Esophagus (tissue), 2 donors: ENCODE measurements around the gene TRMT5. TPM values are rescaled to one million over a fixed set of nuclear protein-coding genes. Genes with fewer than 3 reads are reported as not detected.

ENCODE experiments used
- H3K27ac ChIP-seq, 2 donors: one replicate each; pipeline ENCODE4 v1.5.1; 2013; ENCODE audit warnings: low read depth in 2 of 2, mild to moderate bottlenecking in 2 of 2, inconsistent platforms in 1 of 2, low read length in 1 of 2, moderate library complexity in 1 of 2
- H3K27me3 ChIP-seq, 2 donors: one replicate each; pipeline ENCODE4 v1.6.1; 2013; ENCODE audit warnings: low read length in 2 of 2, control low read depth in 1 of 2, mild to moderate bottlenecking in 1 of 2; ENCODE audit not compliant: insufficient read depth in 2 of 2, control insufficient read depth in 1 of 2
- H3K36me3 ChIP-seq, 2 donors: one replicate each; pipeline ENCODE4 v1.6.1; 2013; ENCODE audit warnings: low read length in 1 of 2; ENCODE audit not compliant: control insufficient read depth in 2 of 2, insufficient read depth in 2 of 2
- H3K4me1 ChIP-seq, 2 donors: one replicate each; pipeline ENCODE4 v1.6.1; 2013; ENCODE audit warnings: low read length in 1 of 2; ENCODE audit not compliant: control insufficient read depth in 2 of 2, insufficient read depth in 2 of 2
- H3K4me3 ChIP-seq, 2 donors: one replicate each; pipeline ENCODE4 v1.5.1; 2013; ENCODE audit warnings: low read length in 2 of 2, mild to moderate bottlenecking in 2 of 2, low read depth in 1 of 2, moderate library complexity in 1 of 2
- H3K9me3 ChIP-seq, 2 donors: one replicate each; pipeline ENCODE4 v1.6.1; 2013; ENCODE audit warnings: mild to moderate bottlenecking in 2 of 2, low read depth in 1 of 2, low read length in 1 of 2, moderate library complexity in 1 of 2; ENCODE audit not compliant: control insufficient read depth in 2 of 2, insufficient read depth in 1 of 2
- WGBS, 2 donors: extraction: QIAGEN DNeasy Blood & Tissue Kit; methylation state at CpG; one replicate each; pipeline ENCODE4 v1.1.7; 2013; 5-methylcytosine and 5-hydroxymethylcytosine counted together
- polyA plus RNA-seq, 2 donors: library from polyadenylated mRNA; stranded (reverse); fragments of 200-250 nt; gene quantifications; one replicate each; pipeline ENCODE4 v1.2.3, GENCODE V29; 2013
- donor health status: healthy with polysubstance abuse.
- donor health status: Bipolar disorder and iron deficiency.

TRMT5 gene
- polyA plus RNA-seq, 2 donors: 2.6 to 5.0 TPM

- 93 to 94% methylated on average over 1 of the region's 1 CpG for WGBS, 2 donors
- H3K4me1 ChIP-seq: no peaks in the 10 kb centered on the region
- H3K36me3 ChIP-seq: peaks cover 0 to 2% of the 10 kb centered on the region in 2 donors
- no peaks in the 10 kb centered on the region for H3K27me3 ChIP-seq
- no peak overlapping the region for H3K27ac ChIP-seq
- no peaks in the 10 kb centered on the region for H3K9me3 ChIP-seq
- H3K4me3 ChIP-seq: no peak overlapping the region
Observed at GRCh38 chr14:60968099-60968498, 12.8 kb downstream of the TRMT5 start.

- H3K36me3 ChIP-seq: no peaks in the 10 kb centered on the region
- no peak overlapping the region for H3K4me3 ChIP-seq
- H3K27me3 ChIP-seq: no peaks in the 10 kb centered on the region
- H3K9me3 ChIP-seq: no peaks in the 10 kb centered on the region
- no peak overlapping the region for H3K27ac ChIP-seq
- no peaks in the 10 kb centered on the region for H3K4me1 ChIP-seq
Observed at GRCh38 chr14:60965402-60965801, 15.5 kb downstream of the TRMT5 start.

- Histone ChIP-seq H3K27me3 (no peaks in the 10 kb centered on the region), H3K9me3 (no peaks in the 10 kb centered on the region), H3K27ac (no peak overlapping the region), H3K4me3 (no peak overlapping the region), H3K4me1 (no peaks in the 10 kb centered on the region), H3K36me3 (no peaks in the 10 kb centered on the region)
- 44 to 48% methylated on average over 2 of the region's 2 CpGs for WGBS, 2 donors
Observed at GRCh38 chr14:60964904-60965303, 16.0 kb downstream of the TRMT5 start.

GRCh38 chr14:60963761-60964160 lies 17.1 kb downstream of the TRMT5 start:
- H3K9me3 ChIP-seq: peaks cover 0 to 4% of the 10 kb centered on the region in 2 donors
- no peak overlapping the region for H3K27ac ChIP-seq
- no peak overlapping the region for H3K4me3 ChIP-seq
- H3K36me3 ChIP-seq: no peaks in the 10 kb centered on the region
- H3K27me3 ChIP-seq: no peaks in the 10 kb centered on the region
- no peaks in the 10 kb centered on the region for H3K4me1 ChIP-seq
- WGBS, 2 donors: 61 to 68% methylated on average over 2 of the region's 2 CpGs

- Histone ChIP-seq H3K27ac (no peak overlapping the region), H3K4me1 (no peaks in the 10 kb centered on the region), H3K9me3 (peaks cover 0 to 4% of the 10 kb centered on the region in 2 donors), H3K4me3 (no peak overlapping the region), H3K27me3 (no peaks in the 10 kb centered on the region), H3K36me3 (no peaks in the 10 kb centered on the region)
Observed at GRCh38 chr14:60958146-60958545, 22.7 kb downstream of the TRMT5 start.

- H3K4me3 ChIP-seq: no peak overlapping the region
- no peaks in the 10 kb centered on the region for H3K4me1 ChIP-seq
- peaks cover 0 to 4% of the 10 kb centered on the region in 2 donors for H3K9me3 ChIP-seq
- H3K36me3 ChIP-seq: no peaks in the 10 kb centered on the region
- H3K27me3 ChIP-seq: no peaks in the 10 kb centered on the region
- H3K27ac ChIP-seq: no peak overlapping the region
- 72 to 85% methylated on average over 1 of the region's 1 CpG for WGBS, 2 donors
Observed at GRCh38 chr14:60956632-60957031, 24.2 kb downstream of the TRMT5 start.

- WGBS, 2 donors: 87 to 91% methylated on average over 4 of the region's 4 CpGs
- H3K27ac ChIP-seq: no peak overlapping the region
- no peak overlapping the region for H3K4me3 ChIP-seq
- H3K27me3 ChIP-seq: no peaks in the 10 kb centered on the region
- no peaks in the 10 kb centered on the region for H3K36me3 ChIP-seq
- peaks cover 0 to 4% of the 10 kb centered on the region in 2 donors for H3K9me3 ChIP-seq
- H3K4me1 ChIP-seq: no peaks in the 10 kb centered on the region
Observed at GRCh38 chr14:60956202-60956601, 24.7 kb downstream of the TRMT5 start.

- Histone ChIP-seq H3K27ac (no peak overlapping the region), H3K27me3 (no peaks in the 10 kb centered on the region), H3K9me3 (no peaks in the 10 kb centered on the region), H3K36me3 (no peaks in the 10 kb centered on the region), H3K4me3 (no peak overlapping the region), H3K4me1 (no peaks in the 10 kb centered on the region)
- WGBS, 2 donors: 59 to 64% methylated on average over 3 of the region's 3 CpGs
Observed at GRCh38 chr14:60951776-60952435, 29.0 kb downstream of the TRMT5 start.

- Histone ChIP-seq H3K27ac (no peak overlapping the region), H3K4me1 (no peaks in the 10 kb centered on the region), H3K36me3 (no peaks in the 10 kb centered on the region), H3K4me3 (no peak overlapping the region), H3K27me3 (no peaks in the 10 kb centered on the region), H3K9me3 (no peaks in the 10 kb centered on the region)
- WGBS, 2 donors: 93% methylated on average over 3 of the region's 3 CpGs
Observed at GRCh38 chr14:60946773-60947172, 34.1 kb downstream of the TRMT5 start.

GRCh38 chr14:60945984-60946383 lies 34.9 kb downstream of the TRMT5 start:
- H3K36me3 ChIP-seq: no peaks in the 10 kb centered on the region
- no peaks in the 10 kb centered on the region for H3K27me3 ChIP-seq
- H3K27ac ChIP-seq: no peak overlapping the region
- no peaks in the 10 kb centered on the region for H3K4me1 ChIP-seq
- 84 to 90% methylated on average over 1 of the region's 1 CpG for WGBS, 2 donors
- H3K4me3 ChIP-seq: no peak overlapping the region
- no peaks in the 10 kb centered on the region for H3K9me3 ChIP-seq
